HUES48 (cell line): ENCODE results near the gene C5.

Experiments
- H3K27ac ChIP-seq: one replicate; pipeline ENCODE4 v1.7.0; 2013; ENCODE audit warnings: low read depth, low read length, inconsistent platforms
- H3K27me3 ChIP-seq: 2 replicates; pipeline ENCODE4 v1.6.1; 2013; ENCODE audit warnings: mild to moderate bottlenecking, low read length; ENCODE audit not compliant: control insufficient read depth, insufficient read depth
- H3K36me3 ChIP-seq: 2 replicates; pipeline ENCODE4 v1.6.1; 2013; ENCODE audit warnings: low read length; ENCODE audit not compliant: control insufficient read depth, insufficient read depth
- H3K4me1 ChIP-seq: 2 replicates; pipeline ENCODE4 v1.6.1; 2013; ENCODE audit warnings: mild to moderate bottlenecking, low read length; ENCODE audit not compliant: control insufficient read depth, insufficient read depth
- H3K4me3 ChIP-seq: 2 replicates; pipeline ENCODE4 v1.5.1; 2013; ENCODE audit warnings: mild to moderate bottlenecking, low read depth, low read length
- H3K9ac ChIP-seq: 2 replicates; pipeline ENCODE4 v1.6.1; 2013; ENCODE audit warnings: mild to moderate bottlenecking, low read depth, low read length, moderate library complexity
- H3K9me3 ChIP-seq: 2 replicates; pipeline ENCODE4 v1.6.1; 2013; ENCODE audit warnings: low read length; ENCODE audit not compliant: control insufficient read depth, insufficient read depth

C5 gene

DNA sequence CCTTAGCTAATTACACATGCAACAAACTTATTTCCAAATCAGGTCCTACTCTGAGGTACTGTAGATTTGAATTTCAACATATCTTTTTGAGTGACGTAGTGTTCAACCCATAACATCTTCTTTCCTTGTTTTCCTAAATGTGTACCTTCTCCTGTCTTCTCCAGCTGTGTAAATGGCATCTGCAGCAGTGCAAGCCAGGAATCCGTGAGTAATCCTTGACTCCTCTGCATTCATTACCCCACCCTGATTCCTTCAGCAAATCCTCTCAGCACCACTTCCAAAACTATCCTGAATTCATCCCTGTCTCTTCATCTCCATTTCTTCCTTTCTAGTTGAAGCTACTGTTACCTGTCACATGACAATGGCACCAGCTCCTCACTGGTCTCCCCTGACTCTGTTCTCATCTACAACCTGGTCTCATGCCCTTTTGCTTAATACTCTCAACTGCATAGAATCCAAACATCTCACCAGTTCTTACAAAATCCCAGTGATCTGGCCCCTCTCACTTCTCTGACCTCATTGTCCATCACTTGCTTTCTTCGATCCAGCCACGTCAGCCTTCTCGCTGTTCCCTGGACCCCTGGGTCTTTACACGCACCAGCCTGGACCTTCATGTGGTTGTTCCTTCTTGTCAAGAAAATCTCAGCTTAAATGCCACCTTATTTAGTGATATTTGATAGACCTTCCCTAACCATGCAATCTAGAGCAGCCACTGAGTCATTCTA is 108.9 kb downstream of the C5 start:
- Histone ChIP-seq H3K4me3 (no peak overlapping the region), H3K36me3 (no peaks in the 10 kb centered on the region), H3K27ac (no peak overlapping the region), H3K27me3 (no peaks in the 10 kb centered on the region), H3K9me3 (no peaks in the 10 kb centered on the region), H3K4me1 (peaks cover 48% of the 10 kb centered on the region), H3K9ac (no peak overlapping the region)

DNA sequence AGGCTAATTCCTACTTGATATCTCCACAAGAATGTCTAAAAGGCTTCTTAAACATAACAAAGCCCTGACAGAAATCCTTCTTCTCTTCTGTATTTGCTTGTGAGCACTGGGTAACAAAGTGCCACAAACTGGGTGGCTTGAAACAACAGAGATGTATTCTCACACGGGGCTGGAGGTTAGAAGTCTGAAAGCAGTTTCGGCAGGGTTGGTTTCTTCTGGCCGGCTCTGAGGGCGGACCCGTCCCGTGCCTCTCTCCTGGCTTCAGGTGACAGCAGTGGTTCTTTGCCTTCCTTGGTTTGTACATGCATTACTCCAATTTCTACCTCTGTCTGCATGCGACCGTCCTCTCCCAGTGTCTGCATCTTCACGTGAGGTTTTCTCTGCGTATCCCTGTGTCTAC is 109.5 kb downstream of the C5 start:
- peaks cover 48% of the 10 kb centered on the region for H3K4me1 ChIP-seq
- no peak overlapping the region for H3K27ac ChIP-seq

DNA sequence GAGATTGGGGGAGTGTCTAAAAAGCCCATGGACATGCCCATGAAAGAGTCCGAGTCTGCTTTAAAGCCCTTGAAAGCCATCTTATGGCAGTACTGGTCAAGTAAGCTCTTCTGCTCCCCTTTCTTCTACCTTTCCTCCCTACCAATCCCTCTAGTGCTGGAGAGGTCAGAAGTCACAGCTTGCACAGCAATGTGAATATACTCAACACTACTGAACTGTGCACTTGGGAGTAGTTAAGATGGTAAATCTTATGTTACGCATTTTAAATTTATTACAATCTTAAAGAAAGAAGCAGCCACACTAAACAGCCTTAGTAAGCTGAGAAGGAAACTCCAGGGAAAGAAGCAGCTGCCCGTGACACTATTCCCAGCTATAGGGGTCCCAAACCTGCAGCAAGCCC is 111.2 kb downstream of the C5 start:
- Histone ChIP-seq H3K4me1 (peaks cover 36% of the 10 kb centered on the region), H3K4me3 (no peak overlapping the region), H3K27ac (no peak overlapping the region), H3K27me3 (no peaks in the 10 kb centered on the region), H3K36me3 (no peaks in the 10 kb centered on the region), H3K9me3 (no peaks in the 10 kb centered on the region), H3K9ac (no peak overlapping the region)

More for the DNA sequence above, 109.5 kb downstream of the C5 start:
- Histone ChIP-seq H3K36me3 (no peaks in the 10 kb centered on the region), H3K4me3 (no peak overlapping the region), H3K27me3 (no peaks in the 10 kb centered on the region), H3K9me3 (no peaks in the 10 kb centered on the region), H3K9ac (no peak overlapping the region)

DNA sequence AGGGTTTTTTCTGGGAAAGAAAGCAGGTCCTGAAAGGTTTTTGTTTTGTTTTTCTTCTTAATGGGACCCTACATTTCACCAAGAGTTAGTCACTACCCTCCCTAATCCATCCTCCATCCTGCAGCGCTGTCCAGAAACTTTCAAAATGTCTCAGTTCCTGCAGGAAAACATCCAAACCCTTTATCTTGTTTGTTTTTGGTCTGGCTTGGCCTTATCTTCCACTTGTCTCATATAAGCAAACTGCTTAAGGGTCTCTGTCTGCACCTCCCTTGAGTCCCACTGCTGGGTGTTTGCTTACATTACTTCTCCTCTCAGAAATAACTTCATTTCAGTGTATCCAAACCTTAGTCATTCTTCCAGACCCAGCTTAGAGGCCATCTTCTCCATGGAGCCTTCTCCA is 112.5 kb downstream of the C5 start:
- peaks cover 26% of the 10 kb centered on the region for H3K4me1 ChIP-seq
- H3K4me3 ChIP-seq = no peak overlapping the region

DNA sequence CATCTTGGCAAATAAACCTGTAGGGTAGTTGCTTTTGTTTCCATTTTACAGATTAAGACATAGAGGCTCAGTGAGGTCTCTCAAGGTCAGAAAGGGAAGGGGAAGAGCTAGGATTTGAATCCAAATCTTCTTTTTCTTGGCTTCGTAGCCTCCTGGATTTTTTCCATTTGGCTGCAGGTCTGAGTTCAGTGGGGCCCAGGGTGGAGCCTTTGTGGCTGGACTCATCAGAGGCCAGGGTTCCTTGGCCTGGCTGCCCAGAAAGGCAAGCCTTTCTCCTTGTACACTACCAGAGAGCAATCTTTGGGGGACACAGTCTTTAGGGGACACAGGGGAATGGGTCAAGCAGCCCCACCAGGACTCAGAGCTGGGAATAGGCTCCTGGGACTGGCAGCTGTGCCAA is 112.9 kb downstream of the C5 start:
- Histone ChIP-seq H3K4me1 (peaks cover 21% of the 10 kb centered on the region), H3K4me3 (no peak overlapping the region), H3K9ac (no peak overlapping the region), H3K36me3 (no peaks in the 10 kb centered on the region), H3K9me3 (no peaks in the 10 kb centered on the region), H3K27ac (no peak overlapping the region), H3K27me3 (no peaks in the 10 kb centered on the region)

More for the DNA sequence above, 112.5 kb downstream of the C5 start:
- no peaks in the 10 kb centered on the region for H3K36me3 ChIP-seq
- H3K27me3 ChIP-seq = no peaks in the 10 kb centered on the region
- H3K9me3 ChIP-seq = no peaks in the 10 kb centered on the region
- no peak overlapping the region for H3K9ac ChIP-seq
- H3K27ac ChIP-seq = no peak overlapping the region

DNA sequence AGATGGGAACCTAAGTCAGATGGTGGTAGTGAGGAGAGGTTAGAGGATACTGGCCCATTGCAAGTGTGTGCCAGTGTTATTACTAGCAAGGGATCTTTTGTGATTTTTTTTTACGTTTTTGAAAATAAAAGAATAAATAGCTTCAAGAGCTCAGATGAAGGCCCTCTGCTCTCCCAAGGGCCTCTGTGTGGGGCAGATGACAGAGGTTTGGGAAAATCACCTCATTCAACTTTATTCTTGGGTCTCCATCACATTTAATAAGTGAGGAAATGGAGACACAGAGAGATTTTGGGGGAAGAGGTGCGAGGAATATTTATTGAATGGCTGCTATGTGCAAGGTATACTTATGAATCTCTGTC is 113.3 kb downstream of the C5 start:
- peaks cover 20% of the 10 kb centered on the region for H3K4me1 ChIP-seq

DNA sequence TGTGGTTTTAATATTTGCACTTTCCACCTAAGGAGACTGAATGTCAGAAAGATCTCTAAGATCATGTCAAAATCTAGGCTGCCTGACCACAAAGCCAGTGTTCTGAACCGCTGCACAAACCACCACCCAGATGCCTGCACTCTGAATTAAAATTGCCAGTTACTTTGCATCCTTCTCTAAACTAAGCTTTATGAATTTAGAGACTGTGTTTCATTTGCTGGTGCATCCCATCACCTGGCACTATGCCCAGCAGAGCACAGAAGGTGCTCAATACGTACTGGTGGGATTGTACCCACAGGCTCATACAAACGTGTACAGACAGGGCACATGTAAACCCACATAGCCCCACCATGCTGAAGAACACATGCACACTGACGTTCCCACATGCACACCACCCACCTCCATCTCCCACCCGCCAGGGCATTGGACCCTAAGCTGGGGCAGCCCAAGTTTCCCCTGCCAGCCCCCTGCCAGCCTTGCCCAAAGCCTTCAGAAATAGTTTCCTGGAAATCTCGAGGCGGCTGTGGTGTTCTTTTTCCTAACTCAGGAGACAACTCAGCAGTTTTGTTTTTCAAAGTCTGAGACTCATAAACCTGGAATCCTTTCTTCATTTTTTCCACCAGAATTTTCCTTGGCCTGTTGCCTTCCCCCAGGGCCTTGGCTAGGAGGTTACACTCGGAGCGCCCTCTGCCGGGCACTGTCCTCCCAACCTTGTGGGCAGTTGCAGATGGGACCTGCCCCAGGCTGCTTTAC is 113.9 kb downstream of the C5 start:
- Histone ChIP-seq H3K27ac (no peak overlapping the region), H3K36me3 (no peaks in the 10 kb centered on the region), H3K9me3 (no peaks in the 10 kb centered on the region), H3K9ac (no peak overlapping the region), H3K4me1 (peaks cover 17% of the 10 kb centered on the region), H3K4me3 (no peak overlapping the region), H3K27me3 (no peaks in the 10 kb centered on the region)

More for the DNA sequence above, 113.3 kb downstream of the C5 start:
- Histone ChIP-seq H3K9ac (no peak overlapping the region), H3K9me3 (no peaks in the 10 kb centered on the region), H3K27ac (no peak overlapping the region), H3K36me3 (no peaks in the 10 kb centered on the region), H3K4me3 (no peak overlapping the region), H3K27me3 (no peaks in the 10 kb centered on the region)

DNA sequence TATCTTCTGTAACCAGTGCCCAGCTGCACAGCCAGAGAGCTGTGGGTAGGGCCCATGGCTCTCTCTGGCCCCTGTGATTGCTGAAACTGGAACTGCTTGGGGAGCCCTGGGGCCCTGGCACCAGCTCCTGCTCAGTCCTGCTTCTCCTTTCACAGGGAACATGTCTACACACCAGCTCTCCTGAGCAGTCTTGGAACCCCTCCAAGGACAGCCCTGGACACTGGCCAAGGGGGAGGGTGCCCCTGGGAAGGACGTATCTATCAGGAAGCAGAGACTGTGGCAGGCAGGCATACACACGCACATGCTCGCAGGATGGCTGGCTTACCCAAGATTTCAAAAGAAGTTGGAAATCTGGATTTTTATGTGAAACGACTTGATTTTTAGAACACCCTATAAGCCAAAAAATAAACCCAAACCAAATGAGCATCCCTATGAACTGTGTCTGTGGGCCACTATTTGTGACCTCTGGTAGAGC is 114.7 kb downstream of the C5 start:
- H3K4me3 ChIP-seq = no peak overlapping the region
- H3K9me3 ChIP-seq = no peaks in the 10 kb centered on the region
- peaks cover 9% of the 10 kb centered on the region; the same call in 1 of the 2 replicates for H3K4me1 ChIP-seq
- no peaks in the 10 kb centered on the region for H3K27me3 ChIP-seq
- H3K36me3 ChIP-seq = no peaks in the 10 kb centered on the region
- no peak overlapping the region for H3K9ac ChIP-seq
- no peak overlapping the region for H3K27ac ChIP-seq

DNA sequence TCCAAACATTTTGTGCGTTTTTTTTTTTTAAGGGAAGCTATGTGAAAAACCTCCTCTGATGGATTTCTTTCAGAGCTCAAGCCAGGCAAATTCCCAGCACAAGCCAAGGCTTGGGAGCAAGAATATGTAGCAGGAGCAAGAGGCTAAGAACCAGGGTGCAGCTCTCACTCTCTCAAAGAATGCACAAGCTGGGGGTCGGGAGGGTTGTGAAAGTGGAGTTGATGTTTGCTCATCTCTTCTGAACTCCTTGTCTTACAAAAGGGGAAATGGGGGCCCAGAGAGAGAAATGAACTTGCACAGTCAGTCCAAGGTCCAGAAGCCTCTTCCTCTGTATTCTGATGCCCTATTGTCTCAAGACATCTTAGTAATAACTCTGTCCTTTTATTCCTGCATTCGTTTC is 115.8 kb downstream of the C5 start:
- no peaks in the 10 kb centered on the region for H3K36me3 ChIP-seq
- no peaks in the 10 kb centered on the region for H3K4me1 ChIP-seq
- H3K4me3 ChIP-seq = no peak overlapping the region
- H3K27me3 ChIP-seq = no peaks in the 10 kb centered on the region
- H3K9ac ChIP-seq = no peak overlapping the region
- H3K27ac ChIP-seq = no peak overlapping the region
- no peaks in the 10 kb centered on the region for H3K9me3 ChIP-seq

DNA sequence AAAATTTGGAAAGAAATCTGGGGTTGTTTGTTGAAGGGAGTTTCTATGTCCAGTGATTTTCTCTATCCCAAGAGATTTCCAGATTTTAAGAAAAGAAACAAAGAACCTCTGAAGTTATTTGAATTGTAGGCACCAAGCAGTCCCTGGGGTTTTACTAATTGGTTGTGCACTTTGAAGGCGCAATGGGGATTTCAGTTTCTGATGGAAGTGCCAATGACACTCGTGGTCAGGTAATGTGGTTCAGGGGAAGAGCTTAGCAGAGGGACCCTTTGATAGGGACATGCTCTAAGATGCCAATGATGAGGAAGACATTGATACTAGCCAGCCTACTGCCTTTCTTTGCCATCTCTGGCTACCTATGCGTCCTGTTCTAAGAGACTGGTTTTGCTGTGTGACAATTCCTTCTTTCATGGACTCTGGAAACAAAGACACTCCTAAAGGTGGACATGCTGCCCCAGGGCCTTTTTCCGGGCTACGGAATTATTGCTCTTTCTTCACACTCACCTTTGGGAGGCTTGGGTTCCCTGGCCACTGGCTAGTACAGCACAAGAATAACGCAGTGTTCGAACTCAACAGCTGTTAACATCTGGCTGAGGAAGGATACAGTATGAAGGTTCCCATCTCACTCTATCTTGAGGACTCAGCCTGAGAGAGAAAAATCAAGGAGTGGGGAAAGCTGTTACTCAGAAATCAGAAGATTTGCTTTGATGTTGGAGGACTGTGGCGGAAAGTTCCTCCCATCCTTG is 116.6 kb downstream of the C5 start:
- Histone ChIP-seq H3K27ac (no peak overlapping the region), H3K9ac (no peak overlapping the region), H3K4me1 (no peaks in the 10 kb centered on the region), H3K9me3 (no peaks in the 10 kb centered on the region), H3K4me3 (no peak overlapping the region), H3K27me3 (no peaks in the 10 kb centered on the region), H3K36me3 (no peaks in the 10 kb centered on the region)
